K562 (cell line): Measurements from ENCODE around the gene GIPR. TPM values are rescaled to one million over a fixed set of nuclear protein-coding genes. Genes with fewer than 3 reads are reported as not detected.

Experiments used
- ATF7 ChIP-seq: fragments of 450-650 bp; IDR thresholded peaks from 2 replicates; pipeline ENCODE4 v1.7.1; 2014; ENCODE audit warnings: mild to moderate bottlenecking, moderate library complexity
- ETS1 ChIP-seq: conservative IDR thresholded peaks from 2 replicates; pipeline ENCODE4 v1.6.1; 2011; ENCODE audit warnings: low read depth, mild to moderate bottlenecking, low read length; ENCODE audit not compliant: control insufficient read depth
- ETV1 ChIP-seq: fragments of 450-650 bp; conservative IDR thresholded peaks from 2 replicates; pipeline ENCODE4 v1.6.1; 2016; ENCODE audit warnings: missing genetic modification characterization, control low read depth, low read depth, missing compliant biosample characterization
- HBP1 ChIP-seq: fragments of 450-650 bp; formaldehyde crosslinking; IDR thresholded peaks from 2 replicates; pipeline ENCODE4 v1.4.0; 2022; ENCODE audit warnings: missing genetic modification characterization
- HLTF ChIP-seq: fragments of 450-650 bp; IDR thresholded peaks from 2 replicates; pipeline ENCODE4 v1.6.1; 2016
- NR2C1 ChIP-seq, 2 experiments: fragments of 450-650 bp; IDR thresholded peaks; 2 replicates each; pipeline ENCODE4 v1.6.1; 2017; ENCODE audit warnings: mild to moderate bottlenecking in 2 of 2, antibody characterized with exemption in 1 of 2, inconsistent platforms in 1 of 2, missing compliant biosample characterization in 1 of 2, missing genetic modification characterization in 1 of 2
- NRF1 ChIP-seq, 2 experiments: fragments of 450-650 bp; IDR thresholded peaks in 1 of 2; conservative IDR thresholded peaks in 1 of 2; 2 replicates each; pipeline ENCODE4 v1.6.1; 2014; ENCODE audit warnings: mild to moderate bottlenecking in 2 of 2
- SIX5 ChIP-seq, 2 experiments: IDR thresholded peaks; 2 replicates each; pipeline ENCODE4 v1.6.1; 2011; ENCODE audit warnings: low read length in 2 of 2, borderline replicate concordance in 1 of 2, low read depth in 1 of 2, mild to moderate bottlenecking in 1 of 2, moderate library complexity in 1 of 2; ENCODE audit not compliant: insufficient read depth in 1 of 2
- ZBTB40 ChIP-seq, 2 experiments: fragments of 450-650 bp in 1 of 2; sonication (generic) in 1 of 2; formaldehyde crosslinking in 1 of 2; IDR thresholded peaks; 2 replicates each; pipeline versions ENCODE4 v1.7.1 to v1.9.0; 2016 to 2022; ENCODE audit warnings: inconsistent platforms in 1 of 2, mild to moderate bottlenecking in 1 of 2, missing genetic modification reagents in 1 of 2
- ZFX ChIP-seq: sonication (generic); formaldehyde crosslinking; IDR thresholded peaks from 2 replicates; pipeline ENCODE4 v1.8.0; 2022; ENCODE audit warnings: mild to moderate bottlenecking, missing genetic modification reagents, moderate library complexity
- polyA plus RNA-seq, 8 experiments: library from polyadenylated mRNA; depleted of rRNA in 4 of 8; stranded (reverse) in 5 of 8; unstranded in 3 of 8; fragments of >200 nt; fragmentation: Nextera tagmentation in 2 of 8; fragmentation: Illumina TruSeq in 1 of 8; extraction: Ambion mirVana in 2 of 8; extraction: Trizol in 1 of 8; gene quantifications; 2 replicates each; pipeline versions ENCODE4 v1.2.1 to v1.2.3, GENCODE V29; 2011 to 2014; ENCODE audit warnings: inconsistent platforms in 1 of 8, missing spikeins in 1 of 8
- total RNA-seq, 7 experiments: library from RNA; depleted of rRNA in 6 of 7; stranded (reverse); fragments of >200 nt in 6 of 7; fragmentation: Illumina TruSeq in 2 of 7; extraction: Trizol in 2 of 7; gene quantifications; 2 replicates each; pipeline versions ENCODE4 v1.2.1 to v1.2.3, GENCODE V29; 2011 to 2021; ENCODE audit warnings: low replicate concordance in 1 of 7
- TF ChIP-seq, protein P1 (sequence below): fragments of 250-450 bp; sonication (Bioruptor Pico); IDR thresholded peaks from 2 replicates; pipeline ENCODE4 v1.4.0; 2020

The GIPR gene
- total and polyA plus RNA-seq, 9 of the 15 experiments (the other 6 are each of a cell fraction or from before 2014, with no cell fraction given): 2.2 to 26.8 (median 12.7) TPM

GRCh38 chr19:45730368-45731288 is 62.6 kb downstream of the GIPR start, which contains the start of gene FBXO46 (continued):
- TF ChIP-seq HBP1 (CRISPR knock-in tag) (0 out of 2 replicates have a peak, but pooled peaks have one; percentile 20), ATF7 (peak; percentile 69; the same call in 1 of the 2 replicates), ZFX (CRISPR knock-in tag) (peak; percentile 72), NRF1 (conservative IDR thresholded peaks at IDR 0.05 in 1 of 2, IDR thresholded peaks at IDR 0.05 in 1 of 2) (peak; percentile 98 to 99), ETV1 (tag) (no peak; the same call in 1 of the 2 replicates), SIX5 (IDR thresholded peaks at IDR 0.05; ENCODE audit: borderline replicate concordance in 1 of 2, insufficient read depth in 1 of 2, low read depth in 1 of 2, low read length in 2 of 2) (peak; percentile 80 to 92), NR2C1 (IDR thresholded peaks at IDR 0.05) (peak; percentile 81), NR2C1 (tag; IDR thresholded peaks at IDR 0.05) (peak; percentile 92), HLTF (0 out of 2 replicates have a peak, but pooled peaks have one; percentile 66), ETS1 (peak; percentile 92), ZBTB40 (IDR thresholded peaks at IDR 0.05) (peak; percentile 84), ZBTB40 (CRISPR knock-in tag; IDR thresholded peaks at IDR 0.05) (no peak)
- TF ChIP-seq, protein P1, sequence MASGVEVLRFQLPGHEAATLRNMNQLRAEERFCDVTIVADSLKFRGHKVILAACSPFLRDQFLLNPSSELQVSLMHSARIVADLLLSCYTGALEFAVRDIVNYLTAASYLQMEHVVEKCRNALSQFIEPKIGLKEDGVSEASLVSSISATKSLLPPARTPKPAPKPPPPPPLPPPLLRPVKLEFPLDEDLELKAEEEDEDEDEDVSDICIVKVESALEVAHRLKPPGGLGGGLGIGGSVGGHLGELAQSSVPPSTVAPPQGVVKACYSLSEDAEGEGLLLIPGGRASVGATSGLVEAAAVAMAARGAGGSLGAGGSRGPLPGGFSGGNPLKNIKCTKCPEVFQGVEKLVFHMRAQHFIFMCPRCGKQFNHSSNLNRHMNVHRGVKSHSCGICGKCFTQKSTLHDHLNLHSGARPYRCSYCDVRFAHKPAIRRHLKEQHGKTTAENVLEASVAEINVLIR (CRISPR knock-in tag): no peak
